Eye (tissue), 1 donor: ENCODE data around the gene ZDHHC11B.
"Not testable (repeated sequence)": the region's sequence is repeated elsewhere in the genome, so short reads cannot be mapped to it uniquely, and the experiment has no call there.

Experiments used
- DNase-seq: peaks from one replicate; pipeline ENCODE4 v3.0.0-alpha.2; 2015

ZDHHC11B gene

DNA sequence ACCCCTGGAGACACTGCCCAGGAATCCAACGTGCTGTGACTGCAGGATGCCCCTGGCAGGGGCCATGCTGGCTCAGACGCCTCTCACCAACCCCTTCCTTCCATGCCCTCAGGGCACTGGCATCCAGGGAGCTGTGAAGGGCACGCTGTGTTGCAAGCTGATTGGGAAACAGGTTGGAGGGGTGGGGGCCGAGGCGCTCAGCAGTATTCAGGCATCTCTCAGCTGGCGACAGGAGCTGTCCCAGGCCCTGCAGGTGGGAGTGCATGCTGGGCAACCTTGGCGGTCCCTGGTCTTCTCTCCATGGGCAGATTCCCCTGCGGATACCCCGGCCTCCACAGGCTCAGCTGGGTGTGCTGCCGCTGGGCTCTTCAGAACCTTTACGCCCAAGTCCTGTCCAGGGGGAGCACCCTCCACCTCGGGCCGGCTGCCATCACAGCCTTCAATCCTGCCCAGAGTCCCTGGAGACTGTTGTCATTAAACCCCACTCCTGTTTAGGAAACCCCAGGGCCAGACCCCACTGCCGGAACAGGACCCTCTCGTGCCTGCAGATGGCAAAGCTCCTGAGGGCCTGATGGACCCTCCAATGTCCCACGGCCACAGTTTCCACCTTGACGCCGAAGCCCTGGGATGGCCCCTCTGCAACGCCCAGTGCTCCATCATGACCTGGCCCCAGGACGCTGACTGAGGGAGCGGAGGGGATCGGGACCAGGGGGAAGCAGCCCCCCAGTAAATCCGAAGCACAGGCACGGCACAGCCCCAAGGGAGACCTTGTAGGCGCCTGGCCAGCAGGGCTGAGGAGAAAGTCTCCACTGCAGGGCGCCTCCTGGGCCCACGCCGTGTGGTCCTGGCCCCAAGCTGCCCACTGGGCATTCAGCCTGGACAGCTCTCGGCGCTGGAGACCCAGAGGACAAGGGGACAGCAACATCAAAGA is 100.7 kb downstream of the ZDHHC11B start:
- DNase-seq, result no peak

DNA sequence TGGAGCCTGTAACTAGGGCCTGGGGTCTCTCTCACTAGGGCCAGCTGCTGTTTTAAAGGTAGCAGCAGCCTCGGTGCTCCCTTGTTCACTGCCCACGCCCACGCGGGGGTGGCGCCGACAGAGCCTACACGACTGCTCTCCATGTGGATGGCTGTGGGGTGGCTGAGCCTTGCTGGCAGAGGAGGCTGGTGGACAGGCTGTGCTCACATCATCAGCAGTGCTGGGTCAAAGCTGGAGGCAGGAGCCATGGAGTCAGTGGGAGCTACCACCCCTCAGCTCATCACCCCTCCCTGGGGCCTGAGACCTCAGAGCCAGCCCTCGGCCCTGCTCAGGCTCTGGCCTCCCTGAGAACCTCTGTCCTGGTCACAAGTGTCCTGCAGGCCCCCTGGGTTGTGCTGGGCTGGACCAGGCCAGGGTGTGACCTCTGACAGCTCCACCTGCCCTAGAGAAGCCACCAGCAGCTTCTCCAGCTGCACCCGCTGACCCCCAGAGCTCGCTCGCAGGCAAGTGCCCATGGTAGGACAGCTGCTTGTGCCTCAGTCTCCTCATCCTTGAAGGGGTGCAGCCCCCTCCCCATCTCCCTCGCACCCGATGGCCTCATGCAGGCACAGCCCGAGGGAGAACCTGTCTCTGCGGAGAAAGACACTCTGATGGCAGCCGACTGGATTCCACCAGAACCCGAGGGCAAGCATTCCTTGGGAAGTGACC is 101.7 kb downstream of the ZDHHC11B start:
- not testable (repeated sequence) for DNase-seq

DNA sequence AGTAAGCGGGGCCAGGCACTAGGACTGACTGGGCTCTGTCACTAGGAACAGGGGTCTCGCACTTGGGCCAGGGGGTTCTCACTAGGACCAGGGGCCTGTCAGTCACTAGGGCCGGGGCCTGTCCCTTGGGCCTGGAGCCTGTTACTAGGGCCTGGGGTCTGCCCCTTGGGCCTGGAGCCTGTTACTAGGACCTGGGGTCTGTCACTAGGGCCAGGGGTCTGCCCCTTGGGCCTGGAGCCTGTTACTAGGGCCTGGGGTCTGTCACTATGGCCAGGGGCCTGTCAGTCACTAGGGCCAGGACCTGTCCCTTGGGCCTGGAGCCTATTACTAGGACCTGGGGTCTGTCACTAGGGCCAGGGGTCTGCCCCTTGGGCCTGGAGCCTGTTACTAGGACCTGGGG is 102.3 kb downstream of the ZDHHC11B start:
- DNase-seq, result not testable (repeated sequence)

- DNase-seq, result not testable (repeated sequence)
These were observed 103.0 kb downstream of the ZDHHC11B start for GRCh38 chr5:681317-682191.

- not testable (repeated sequence) for DNase-seq
These were observed 103.7 kb downstream of the ZDHHC11B start for GRCh38 chr5:680836-681235.

DNA sequence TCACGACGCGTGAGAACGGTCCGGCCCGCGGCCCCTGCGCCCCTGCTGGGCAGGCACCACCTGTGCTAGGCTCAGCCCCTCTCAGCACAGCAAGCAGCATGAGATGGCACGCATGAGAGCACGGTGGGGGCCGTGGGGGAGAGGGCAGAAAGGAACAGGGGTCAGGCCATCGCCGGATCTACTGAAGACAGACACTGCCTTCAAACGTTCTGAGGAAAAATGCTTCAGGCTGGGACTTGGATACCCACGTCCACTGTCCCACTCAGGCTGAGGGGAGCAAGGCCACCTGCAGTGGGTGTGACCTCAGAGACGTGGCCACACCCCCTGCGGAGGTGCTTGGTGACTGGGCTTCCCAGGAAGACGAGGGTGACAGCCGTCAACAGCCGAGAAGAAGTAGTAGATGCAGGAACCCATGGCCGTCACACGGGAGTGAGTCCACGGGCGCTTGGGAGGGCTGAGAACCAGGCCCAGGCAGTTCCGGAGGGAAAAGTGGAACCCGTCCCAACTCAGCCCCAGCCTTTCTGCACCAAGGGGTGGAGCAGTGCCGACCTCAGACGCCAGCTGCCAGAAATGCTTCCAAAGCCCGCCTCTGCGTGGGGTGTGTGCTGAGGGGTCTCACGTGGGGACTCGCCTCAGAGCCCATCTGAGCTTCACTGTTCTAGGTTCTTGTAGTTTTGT is 104.3 kb downstream of the ZDHHC11B start:
- not testable (repeated sequence) for DNase-seq

GRCh38 chr5:679166-679895 is 105.2 kb downstream of the ZDHHC11B start:
- not testable (repeated sequence) for DNase-seq

DNA sequence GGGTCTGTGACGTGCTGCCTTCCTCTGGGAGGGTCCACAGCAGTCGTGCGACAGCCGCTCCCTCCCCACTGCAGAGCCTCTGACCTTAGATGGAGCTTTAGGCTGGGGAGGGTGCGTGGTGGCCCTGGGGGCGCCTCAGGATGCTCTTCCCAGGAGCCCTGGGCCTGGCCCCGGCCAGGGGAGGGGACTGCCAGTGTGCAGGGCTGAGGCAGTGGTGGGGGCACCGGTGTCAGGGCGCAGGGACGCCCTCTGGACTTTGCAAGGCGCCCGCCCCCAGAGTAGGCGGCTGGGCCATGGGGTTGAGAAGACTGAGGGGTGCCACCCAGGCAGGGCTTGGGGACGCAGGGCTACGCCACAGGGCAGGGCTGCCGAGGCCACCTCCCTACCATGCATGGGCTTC is 106.0 kb downstream of the ZDHHC11B start:
- not testable (repeated sequence) for DNase-seq

GRCh38 chr5:677131-678101 is 107.1 kb downstream of the ZDHHC11B start:
- DNase-seq, result no peak

- DNase-seq, result no peak
These were observed 107.8 kb downstream of the ZDHHC11B start for GRCh38 chr5:676699-677076.

GRCh38 chr5:675871-676698 is 108.4 kb downstream of the ZDHHC11B start:
- DNase-seq, result no peak

GRCh38 chr5:675111-675870 is 109.2 kb downstream of the ZDHHC11B start:
- DNase-seq, result no peak

GRCh38 chr5:674630-675011 is 109.9 kb downstream of the ZDHHC11B start:
- no peak for DNase-seq

DNA sequence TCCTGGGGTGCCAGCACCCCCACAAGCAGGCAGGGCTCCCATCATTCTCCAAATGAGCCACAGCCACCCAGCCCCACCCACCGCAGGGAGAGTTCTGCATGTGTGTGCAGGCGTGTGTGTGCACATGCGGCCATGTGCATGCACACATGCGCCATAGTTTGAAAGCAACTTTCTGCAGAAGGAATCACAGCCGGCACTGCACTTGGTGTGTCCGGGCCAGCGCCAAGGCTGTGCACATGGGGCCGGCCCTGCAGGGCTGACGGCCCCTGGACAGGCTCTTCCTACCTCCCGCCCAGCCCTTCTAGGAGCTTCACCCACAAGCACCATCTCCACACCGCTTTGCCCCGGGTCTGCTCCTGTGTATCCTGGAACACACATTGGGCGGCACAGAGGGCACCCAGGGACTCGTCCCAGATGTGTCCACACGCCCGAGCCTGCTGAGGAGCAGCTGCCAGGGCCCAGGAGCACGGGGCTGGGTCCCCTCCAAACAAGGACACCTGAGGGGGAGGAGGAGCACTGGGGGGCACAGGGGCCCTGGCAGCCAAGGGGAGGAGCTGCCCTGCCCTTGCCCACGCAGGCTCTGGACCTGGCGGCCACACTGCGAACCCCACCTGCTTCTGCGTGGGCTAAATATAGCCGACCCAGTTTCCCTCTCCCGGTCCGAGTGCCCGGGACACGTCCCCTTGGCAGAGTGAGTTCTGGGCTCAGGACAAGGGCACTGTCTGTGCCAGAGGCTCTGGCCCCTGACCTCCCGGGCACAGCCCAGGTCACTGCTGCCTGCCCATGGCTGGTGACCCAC is 110.5 kb downstream of the ZDHHC11B start:
- peak; percentile 30 for DNase-seq

- DNase-seq, result no peak
These were observed 111.2 kb downstream of the ZDHHC11B start for GRCh38 chr5:673161-673830.

GRCh38 chr5:672329-673160 is 112.0 kb downstream of the ZDHHC11B start:
- DNase-seq, result peak; percentile 97
